DMS 273 (cell line): ENCODE results near the gene RAD23B.
A peak's percentile ranks its signal among the peaks of the same experiment; 100 is the strongest.
"Not testable (repeated sequence)": the region's sequence is repeated elsewhere in the genome, so short reads cannot be mapped to it uniquely, and the experiment has no call there.

Source experiments
- DNase-seq: peaks from one replicate; lab custom pipeline; 2025; ENCODE audit not compliant: unreplicated experiment; lab: John Stamatoyannopoulos, UW

The RAD23B gene

DNA sequence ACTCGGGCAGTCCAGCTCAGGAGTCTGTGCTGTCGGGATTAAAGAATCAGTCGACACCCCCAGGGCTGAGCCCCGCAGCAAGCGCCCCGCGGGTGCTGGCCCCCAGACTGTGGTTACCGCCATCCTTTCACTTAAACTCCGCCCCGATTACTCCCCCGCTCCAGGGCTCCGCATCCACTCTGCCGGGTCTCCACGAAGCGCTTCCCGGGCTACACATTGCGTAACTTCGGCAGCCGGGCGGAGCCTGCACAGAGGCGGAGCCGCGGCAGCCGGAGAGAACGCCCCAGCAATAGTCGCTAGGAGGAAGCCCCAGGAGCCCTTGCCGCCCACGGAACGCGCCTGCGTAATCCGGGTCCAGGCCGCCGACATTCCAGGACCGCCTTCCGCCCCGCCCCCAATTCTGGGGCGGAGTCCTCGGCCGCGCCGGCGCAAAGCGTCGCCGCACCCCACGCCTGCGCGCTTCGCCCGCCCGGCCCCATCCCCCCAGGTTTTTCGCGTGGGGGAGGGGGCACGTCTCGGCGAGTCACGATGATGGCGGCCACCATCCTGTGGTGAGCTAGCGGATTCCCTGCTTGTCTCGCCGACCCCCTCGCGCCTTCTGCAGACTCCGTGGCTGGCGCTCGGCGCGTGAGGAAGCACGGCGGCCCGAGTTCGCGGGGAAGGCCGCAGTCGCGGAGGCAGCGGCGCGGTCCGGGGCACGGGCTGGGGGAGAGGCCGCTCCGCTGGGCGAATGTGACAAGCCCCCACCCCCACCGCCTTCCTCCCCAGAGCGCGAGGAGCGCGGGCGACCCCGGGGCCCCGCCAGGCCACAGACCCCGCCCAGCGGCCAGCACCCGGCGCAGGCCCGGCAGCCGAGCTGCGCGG is at the start of gene RAD23B:
Gene RAD23B, plus strand, starts transcription at position 521 of the 864 bp plus-strand sequence. CDS start 351 bp downstream, outside the sequence.
- DNase-seq = peak; percentile 99

GRCh38 chr9:107235765-107236442 is 47.2 kb upstream of the RAD23B start:
- no peak for DNase-seq

DNA sequence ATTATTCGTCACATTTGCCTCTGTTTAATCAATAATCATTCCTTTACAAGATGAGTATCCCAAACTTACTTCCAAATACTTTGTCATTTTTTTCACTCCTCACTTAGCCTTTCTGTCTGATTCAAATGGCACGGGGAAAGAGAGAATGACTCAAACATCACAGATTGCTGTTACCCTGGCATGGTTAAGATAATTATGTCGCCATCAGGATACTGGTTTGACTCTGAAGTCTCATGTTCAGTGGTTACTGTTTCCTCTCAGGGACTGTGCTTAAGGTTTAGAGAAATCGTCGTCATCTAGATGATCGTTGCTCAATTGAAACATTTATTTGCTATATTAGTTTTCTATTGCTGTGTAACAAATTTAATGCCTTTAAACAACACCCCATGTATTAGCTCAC is 45.2 kb upstream of the RAD23B start:
- no peak for DNase-seq

DNA sequence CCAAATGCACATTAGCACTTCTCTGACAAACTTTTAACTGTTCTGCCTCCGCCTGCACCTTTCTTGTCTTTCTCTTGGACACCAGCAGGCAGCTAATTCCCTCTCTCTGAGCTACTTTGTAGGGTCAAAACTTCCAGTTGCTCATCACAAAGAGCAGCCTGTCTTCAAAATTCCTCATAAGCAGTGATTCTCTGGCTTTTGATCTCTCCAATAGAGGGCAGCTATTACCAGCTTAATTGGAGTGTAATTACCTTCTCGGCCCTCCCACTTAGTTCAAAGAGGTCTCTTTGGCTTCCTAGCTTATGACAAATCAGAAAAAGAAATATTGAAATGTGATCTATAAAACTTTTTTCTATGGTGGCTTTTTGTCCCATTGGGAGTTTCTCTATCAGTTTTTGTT is 43.6 kb upstream of the RAD23B start:
- DNase-seq = peak; percentile 35

DNA sequence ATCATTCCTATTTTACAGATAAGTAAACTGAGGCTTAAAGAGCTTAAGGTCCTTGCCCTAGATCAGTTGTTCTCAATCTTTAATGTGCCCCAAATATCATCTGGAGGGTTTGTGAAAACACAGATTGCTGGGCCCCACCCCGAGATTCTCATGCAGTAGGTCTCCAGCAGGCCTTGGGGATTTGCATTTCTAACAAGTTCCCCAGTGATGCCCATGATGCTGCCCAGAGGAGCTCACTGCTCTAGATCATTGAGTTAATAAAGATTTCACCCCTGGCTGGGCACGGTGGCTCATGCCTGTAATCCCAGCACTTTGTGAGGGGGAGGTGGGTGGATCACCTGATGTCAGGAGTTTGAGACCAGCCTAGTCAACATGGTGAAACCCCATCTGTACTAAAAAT is 42.8 kb upstream of the RAD23B start:
- DNase-seq = no peak

- peak; percentile 33 for DNase-seq
Observed at GRCh38 chr9:107242073-107243030, 40.7 kb upstream of the RAD23B start.

GRCh38 chr9:107243742-107244141 is 39.3 kb upstream of the RAD23B start:
- no peak for DNase-seq

- DNase-seq = peak; percentile 25
Observed at GRCh38 chr9:107246259-107247254, 36.5 kb upstream of the RAD23B start.

- DNase-seq = no peak
Observed at GRCh38 chr9:107248714-107249113, 34.4 kb upstream of the RAD23B start.

- DNase-seq = no peak
Observed at GRCh38 chr9:107249131-107249533, 33.9 kb upstream of the RAD23B start.

- DNase-seq = no peak
Observed at GRCh38 chr9:107249665-107250285, 33.3 kb upstream of the RAD23B start.

DNA sequence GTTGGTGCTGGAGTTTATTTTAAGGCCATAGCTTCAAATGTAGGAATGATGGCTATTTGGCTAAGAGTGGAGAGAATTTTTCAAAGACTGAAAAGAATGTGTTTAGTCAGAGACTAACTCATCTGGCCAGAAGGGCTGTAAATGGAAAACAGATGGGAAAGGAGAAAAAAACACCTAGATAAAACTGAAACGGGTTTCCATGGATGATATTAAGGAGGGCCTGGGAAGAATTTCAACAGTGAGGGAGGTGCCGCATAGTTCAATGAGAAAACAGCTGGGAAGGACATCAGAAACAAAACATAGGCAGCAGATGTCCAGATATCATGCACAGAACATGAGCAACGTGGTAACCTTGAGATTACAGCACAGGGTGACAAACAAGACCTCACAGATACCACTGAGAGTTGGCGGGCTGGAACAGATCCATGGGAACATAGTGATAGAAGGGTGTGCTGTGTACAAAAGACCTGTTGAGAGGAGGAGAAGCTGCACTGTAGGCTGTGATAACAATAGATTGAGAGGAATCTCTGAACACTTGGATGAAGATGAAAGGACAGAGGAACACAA is 31.2 kb upstream of the RAD23B start:
- peak; percentile 76 for DNase-seq

- DNase-seq = no peak
Observed at GRCh38 chr9:107258919-107259318, 24.2 kb upstream of the RAD23B start.

DNA sequence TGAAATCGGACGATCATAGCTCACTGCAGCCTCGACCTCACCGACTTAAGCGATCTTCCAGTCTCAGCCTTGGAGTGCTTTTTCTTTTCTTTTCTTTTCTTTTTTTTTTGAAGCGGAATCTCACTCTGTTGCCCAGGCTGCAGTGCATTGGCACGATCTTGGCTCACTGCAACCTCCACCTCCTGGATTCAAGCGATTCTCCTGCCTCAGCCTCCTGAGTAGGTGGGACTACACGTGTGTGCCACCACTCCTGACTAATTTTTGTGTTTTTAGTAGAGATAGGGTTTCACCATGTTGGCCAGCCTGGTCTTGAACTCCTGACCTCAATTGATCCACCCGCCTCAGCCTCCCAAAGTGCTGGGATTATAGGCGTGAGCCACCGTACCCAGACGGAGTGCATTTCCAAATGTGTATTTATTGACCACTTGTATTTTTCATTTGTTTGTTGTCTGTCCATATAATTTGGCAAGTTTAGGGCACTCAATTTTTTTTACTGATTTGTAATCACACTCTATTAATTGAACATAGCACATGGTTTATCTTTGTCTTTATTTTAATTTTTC is 23.2 kb upstream of the RAD23B start:
- not testable (repeated sequence) for DNase-seq

DNA sequence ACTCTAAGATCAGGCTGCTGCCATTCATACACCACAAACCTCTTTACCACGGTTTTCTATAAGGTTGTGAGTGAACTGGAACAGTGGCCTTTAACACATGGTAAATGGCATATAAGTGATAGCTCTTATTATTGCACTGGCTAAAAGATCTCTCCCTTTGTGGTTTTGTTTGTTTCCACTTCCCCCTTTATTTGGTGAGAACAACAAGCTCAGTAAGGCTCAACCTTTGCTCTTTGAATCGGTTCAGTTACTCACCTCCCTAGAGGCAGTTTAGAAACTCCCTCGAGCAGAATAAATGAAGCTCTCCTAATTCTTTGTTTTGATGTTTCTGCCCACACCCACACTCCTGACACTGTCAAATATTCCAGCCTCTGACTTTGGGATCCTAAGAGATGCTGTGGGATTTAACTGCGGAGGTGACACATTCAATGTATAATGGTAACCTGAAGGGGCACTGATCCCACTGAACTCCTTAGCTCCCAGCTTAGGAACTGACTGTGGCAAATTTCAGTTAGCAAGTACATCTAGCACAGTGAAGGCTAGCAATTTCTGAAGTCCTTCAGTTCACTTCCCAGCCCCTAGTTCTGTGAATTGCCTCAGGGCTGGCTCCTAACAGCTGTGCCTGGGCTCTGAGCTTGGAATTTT is 22.5 kb upstream of the RAD23B start:
- no peak for DNase-seq

DNA sequence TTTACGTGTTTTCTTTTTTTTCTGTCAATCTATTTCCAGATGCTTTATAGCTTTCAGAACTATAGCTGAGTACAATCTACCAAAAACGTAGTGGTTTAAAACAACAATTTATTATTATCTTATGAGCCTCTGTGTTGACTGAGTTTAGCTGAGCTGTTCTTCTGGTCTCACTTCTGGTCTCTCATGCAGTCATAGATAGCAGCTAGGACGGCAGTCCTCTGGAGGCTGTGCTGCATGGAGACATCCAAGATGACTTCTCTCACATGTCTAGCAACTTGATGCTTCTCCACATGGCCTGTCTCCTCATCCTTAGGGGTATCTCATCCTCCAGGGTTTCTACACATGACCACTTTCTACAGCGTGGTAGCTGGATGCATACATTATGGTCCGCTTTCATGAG is 22.0 kb upstream of the RAD23B start:
- DNase-seq = no peak

DNA sequence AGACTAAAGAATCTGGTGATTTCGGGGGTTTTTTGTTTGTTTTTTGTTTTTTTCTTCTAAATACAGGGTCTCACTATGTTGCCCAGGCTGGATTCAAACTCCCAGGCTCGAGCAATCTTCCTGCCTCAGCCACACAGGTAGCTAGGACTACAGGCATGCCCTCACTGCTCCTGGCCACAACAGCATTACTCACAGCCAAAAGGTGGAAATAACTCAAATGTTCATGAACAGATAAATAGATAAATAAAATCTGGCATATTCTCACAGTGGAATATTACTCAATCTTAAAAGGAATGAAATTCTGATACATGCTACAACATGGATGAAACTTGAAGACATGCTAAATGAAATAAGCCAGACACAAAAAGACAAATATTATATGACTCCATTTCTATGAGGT is 19.8 kb upstream of the RAD23B start:
- no peak for DNase-seq

- DNase-seq = no peak
Observed at GRCh38 chr9:107266624-107267368, 16.3 kb upstream of the RAD23B start.
